DMS153 (cell line): ENCODE measurements around the gene ZFR.
A peak's percentile ranks its signal among the peaks of the same experiment; 100 is the strongest.
"Not testable (repeated sequence)": the region's sequence is repeated elsewhere in the genome, so short reads cannot be mapped to it uniquely, and the experiment has no call there.

Experiments used
- DNase-seq: peaks from one replicate; lab custom pipeline; 2025; lab: John Stamatoyannopoulos, UW

ZFR gene

GRCh38 chr5:32319926-32320543 is 124.5 kb downstream of the ZFR start:
- DNase-seq, result no peak

GRCh38 chr5:32319392-32319791 is 125.1 kb downstream of the ZFR start:
- DNase-seq, result no peak

DNA sequence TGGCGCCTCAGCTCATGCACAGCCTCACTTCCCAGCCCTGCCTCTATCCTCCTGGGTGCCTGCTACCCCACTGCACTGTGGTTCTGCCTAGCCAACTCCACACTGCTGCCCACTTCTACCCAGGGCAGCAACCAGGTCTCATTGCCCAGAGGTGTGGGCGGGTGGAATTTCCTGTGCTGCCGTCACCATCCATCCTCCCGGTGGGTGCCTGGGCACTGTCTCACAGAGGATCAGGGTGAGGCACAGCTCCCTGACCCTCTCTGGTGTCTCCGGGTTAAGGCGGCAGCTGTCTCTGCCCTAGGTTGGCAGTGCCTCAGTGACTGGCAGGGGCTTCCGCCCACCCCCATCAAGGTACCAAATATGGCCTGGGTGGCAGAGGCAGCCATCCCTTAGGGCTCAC is 127.5 kb downstream of the ZFR start:
- no peak for DNase-seq

- no peak for DNase-seq
These were observed 129.1 kb downstream of the ZFR start for GRCh38 chr5:32315221-32316014.

DNA sequence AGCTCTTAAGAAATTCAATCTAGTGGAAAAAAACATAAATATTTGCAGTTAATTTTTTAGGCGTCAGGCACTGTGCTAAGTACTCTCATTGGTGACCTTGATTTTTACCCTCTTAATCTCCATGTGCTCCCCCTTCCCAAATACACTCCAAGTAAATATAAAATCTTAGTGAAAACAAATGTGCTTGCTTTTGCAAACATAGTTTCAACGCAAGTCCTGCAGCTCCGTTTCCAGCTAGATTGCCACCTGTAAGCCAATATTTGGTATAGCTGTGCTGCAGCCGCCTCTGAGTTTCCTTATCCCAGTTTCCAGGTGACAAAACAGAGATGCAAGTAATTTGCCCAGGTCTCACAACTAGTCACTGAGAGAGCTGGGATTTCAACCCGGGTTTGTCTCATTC is 129.9 kb downstream of the ZFR start:
- no peak for DNase-seq

GRCh38 chr5:32314152-32314488 is 130.4 kb downstream of the ZFR start:
- DNase-seq, result not testable (repeated sequence)

DNA sequence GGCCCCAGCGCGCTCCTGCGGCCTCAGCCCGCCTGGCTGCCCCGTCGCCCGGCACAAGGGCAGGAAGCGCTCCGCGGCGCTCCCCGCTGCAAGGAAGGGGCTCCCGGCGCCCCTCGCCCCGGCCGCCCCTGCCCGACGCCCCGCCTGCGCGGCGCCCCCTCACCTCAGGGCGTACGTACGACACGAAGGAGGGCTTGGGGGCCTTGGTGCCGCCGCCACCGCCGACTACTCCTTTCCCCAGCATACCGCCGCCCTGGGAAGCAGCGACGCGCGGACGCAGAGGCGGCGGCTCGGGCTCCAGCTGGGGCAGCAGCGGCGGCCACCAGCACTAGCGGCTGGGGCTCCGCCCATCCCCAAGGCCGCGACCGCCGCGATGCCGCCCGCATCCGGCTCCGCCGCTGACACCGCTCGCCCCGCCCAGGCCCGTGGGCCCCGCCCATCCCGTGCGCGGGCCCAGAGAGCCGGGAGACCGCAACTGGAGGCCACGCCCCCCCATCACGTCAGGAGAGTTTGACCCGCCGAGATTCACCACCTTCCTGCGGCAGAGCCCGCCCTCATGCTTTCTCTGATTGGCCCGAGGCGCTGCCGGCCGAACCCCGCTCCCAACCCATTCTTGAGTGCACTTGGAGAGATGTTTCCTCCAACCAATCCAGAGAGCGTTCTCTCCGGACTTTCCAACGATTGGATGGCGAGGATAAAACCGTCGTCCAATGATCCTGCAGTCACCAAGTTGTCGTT is 131.8 kb downstream of the ZFR start, which contains the start of gene MTMR12:
Gene MTMR12, minus strand, starts transcription at position 345 of the 738 bp plus-strand sequence. Its CDS starts 101 bp downstream, at position 244.
- peak; percentile 100 for DNase-seq

GRCh38 chr5:32312197-32312594 is 132.3 kb downstream of the ZFR start:
- peak; percentile 37 for DNase-seq

GRCh38 chr5:32311404-32312196 is 132.9 kb downstream of the ZFR start:
- DNase-seq, result no peak

- no peak for DNase-seq
These were observed 134.8 kb downstream of the ZFR start for GRCh38 chr5:32309761-32310160.

GRCh38 chr5:32308946-32309345 is 135.6 kb downstream of the ZFR start:
- DNase-seq, result no peak

DNA sequence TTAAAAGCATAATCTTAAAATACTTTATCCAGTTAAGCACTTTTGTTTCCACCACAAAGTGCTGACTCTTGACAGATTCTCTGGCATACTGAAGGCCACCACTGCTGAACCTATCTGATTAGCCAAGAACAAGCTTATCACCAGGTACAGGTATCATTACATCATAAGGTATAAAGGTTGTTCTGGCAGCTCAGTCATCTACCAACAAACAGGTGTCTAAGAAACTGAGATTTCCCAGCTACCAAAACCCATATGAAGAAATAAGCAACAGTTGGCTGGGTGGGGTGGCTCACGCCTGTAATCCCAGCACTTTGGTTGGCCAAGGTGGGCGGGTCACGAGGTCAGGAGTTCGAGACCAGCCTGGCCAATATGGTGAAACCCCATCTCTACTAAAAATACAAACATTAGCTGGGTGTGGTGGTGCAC is 136.8 kb downstream of the ZFR start:
- no peak for DNase-seq

DNA sequence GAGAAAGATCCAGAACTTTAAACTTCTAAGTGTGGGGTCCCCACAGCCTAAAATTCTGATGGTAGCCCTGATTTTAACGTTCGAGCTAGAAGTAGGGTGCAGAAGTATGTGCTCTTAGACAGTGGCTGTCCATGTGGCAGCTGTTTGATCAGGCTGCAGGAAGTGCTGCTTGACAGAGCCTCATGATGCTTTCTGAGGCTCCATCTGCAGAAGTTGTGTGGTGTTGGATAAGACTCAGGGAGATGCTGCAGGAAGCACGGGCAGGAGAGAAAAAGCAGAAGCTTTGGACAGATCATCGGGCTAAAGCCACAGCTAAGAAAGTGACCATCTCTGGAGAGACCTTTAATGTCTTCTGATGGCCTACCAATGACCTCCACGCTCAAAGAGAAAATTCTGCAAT is 139.9 kb downstream of the ZFR start:
- no peak for DNase-seq
